ENCODE measurements around the gene SESTD1. TPM values are rescaled to one million over a fixed set of nuclear protein-coding genes. Genes with fewer than 3 reads are reported as not detected.

SESTD1 gene
- total and polyA plus RNA-seq, 2 of the 13 experiments (the other 11 are each of a cell fraction or from before 2014, with no cell fraction given): 74.4 to 101 TPM

GRCh38 chr2:179275253-179276012, 10.8 kb upstream of the SESTD1 start (continued):
- TF ChIP-seq ZBTB40 (IDR thresholded peaks at IDR 0.05) (peak; percentile 37; the same call in 1 of the 2 replicates), ZBTB40 (CRISPR knock-in tag; IDR thresholded peaks at IDR 0.05) (no peak; the same call in 1 of the 2 replicates), ZBTB25 (CRISPR knock-in tag; IDR thresholded peaks at IDR 0.05) (no peak), FOXP1 (IDR thresholded peaks at IDR 0.05) (no peak), FOXP1 (CRISPR knock-in tag; IDR thresholded peaks at IDR 0.05) (peak; percentile 34), EHMT2 (IDR thresholded peaks at IDR 0.05; ENCODE audit: borderline replicate concordance, low read depth, low read length) (peak; percentile 51; the same call in 1 of the 2 replicates), FOXA3 (CRISPR knock-in tag; IDR thresholded peaks at IDR 0.05) (peak; percentile 29; the same call in 1 of the 2 replicates), EP300 (IDR thresholded peaks at IDR 0.05; ENCODE audit: low read depth in 2 of 2, low read length in 2 of 2) (0 out of 4 replicates have a peak, but pooled peaks of 1 of the 2 experiments have one; percentile 30), EP300 (CRISPR knock-in tag; IDR thresholded peaks at IDR 0.05; ENCODE audit: borderline replicate concordance) (0 out of 2 replicates have a peak, but pooled peaks have one; percentile 15), SRSF1 (optimal IDR thresholded peaks at IDR 0.05; ENCODE audit: low read depth, low read length) (no peak), GATAD2A (CRISPR knock-in tag; IDR thresholded peaks at IDR 0.05) (peak; percentile 47), ZEB1 (IDR thresholded peaks at IDR 0.05; ENCODE audit: insufficient replicate concordance, low read depth) (no peak), SSRP1 (CRISPR knock-in tag; IDR thresholded peaks at IDR 0.05) (0 out of 2 replicates have a peak, but pooled peaks have one; percentile 35), KLF6 (CRISPR knock-in tag; IDR thresholded peaks at IDR 0.05) (no peak), ARID5B (CRISPR knock-in tag; IDR thresholded peaks at IDR 0.05) (peak; percentile 63), CBX5 (CRISPR knock-in tag; IDR thresholded peaks at IDR 0.05; ENCODE audit: borderline replicate concordance) (no peak)

Measured in HepG2 (cell line).